GM21528 (cell line): ENCODE results near the gene BST1.

Experiments used
- ATAC-seq: cut with Tn5 transposase; IDR thresholded peaks from one replicate; pipeline ENCODE4 v1.9.1; 2021; ENCODE audit warnings: mild to moderate bottlenecking, moderate library complexity; ENCODE audit not compliant: unreplicated experiment, low FRiP score

Gene BST1

DNA sequence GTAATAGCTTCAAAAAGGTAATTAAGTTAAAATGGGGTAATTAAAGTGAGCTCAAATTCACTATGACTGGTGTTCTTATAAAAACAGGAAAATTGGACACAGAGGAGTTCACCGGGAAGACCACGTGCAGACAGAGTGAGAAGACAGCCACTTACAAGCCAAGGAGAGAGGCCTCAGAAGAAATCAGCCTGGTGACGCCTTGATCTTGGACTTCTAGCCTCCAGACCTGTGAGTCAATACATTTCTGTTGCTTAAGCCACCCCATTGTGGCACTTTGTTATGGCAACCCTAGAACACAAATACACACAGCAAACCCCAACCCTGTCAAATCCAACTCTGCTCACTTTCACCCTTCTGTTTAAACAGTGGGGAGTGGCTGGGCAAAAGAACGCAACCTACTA is 71.2 kb downstream of the BST1 start:
- no peak for ATAC-seq

DNA sequence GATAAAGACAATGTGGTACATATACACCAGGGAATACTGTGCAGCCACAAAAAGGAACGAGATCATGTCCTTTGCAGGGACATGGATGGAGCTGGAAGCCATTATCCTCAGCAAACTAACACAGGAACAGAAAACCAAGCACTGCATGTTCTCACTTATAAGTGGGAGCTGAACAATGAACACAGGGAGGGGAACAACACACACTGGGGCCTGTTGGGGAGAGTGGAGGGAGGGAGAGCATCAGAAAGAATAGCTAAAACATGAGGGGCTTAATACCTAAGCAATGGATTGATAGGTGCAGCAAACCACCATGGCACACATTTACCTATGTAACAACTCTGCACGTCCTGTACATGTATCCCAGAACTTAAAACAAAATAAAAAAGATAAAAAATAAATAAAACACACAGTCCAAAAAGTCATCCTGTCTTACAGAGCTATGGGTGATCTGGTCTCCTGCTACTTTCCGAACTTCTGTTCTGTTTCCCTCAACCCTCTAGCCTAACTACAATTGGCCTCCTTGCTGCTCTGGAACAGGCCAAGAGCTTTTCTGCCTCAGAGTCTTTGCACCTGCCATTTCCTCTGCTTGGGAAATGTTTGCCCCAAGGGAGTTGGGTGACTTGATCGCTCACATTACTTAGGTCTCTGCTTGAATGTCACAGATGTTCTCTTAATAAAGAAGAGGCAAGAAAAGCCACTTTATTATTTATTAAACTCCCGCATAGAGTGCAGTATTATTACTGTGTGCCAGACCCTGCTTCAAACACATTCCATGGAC is 74.2 kb downstream of the BST1 start:
- no peak for ATAC-seq

DNA sequence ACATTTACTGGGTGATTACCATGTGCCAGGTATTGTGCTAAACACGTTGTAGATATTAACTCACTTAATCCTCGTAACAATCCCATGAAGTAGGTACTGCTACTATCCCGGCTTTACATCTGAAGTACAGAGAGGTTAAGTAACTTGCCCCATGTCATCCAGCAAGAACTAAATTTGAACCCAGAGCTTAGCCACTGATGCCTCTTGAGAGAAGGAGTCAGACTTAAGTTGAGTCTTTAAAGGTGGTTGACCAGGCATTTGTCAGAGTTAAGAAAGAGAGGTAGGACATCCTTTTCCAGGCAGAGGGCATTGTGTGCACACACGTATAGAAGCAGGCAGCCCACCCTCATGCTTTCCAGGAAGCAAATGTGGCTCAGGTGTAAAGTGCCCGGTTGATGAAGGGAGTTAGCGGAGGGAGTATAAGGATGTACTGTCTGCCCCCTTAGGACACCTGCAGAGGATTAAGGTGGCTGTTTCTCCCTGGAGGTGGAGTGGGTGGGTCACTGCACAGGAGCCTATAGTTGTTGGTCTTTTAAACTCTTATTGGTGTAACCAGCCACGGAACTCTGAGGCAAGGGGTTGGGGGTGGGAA is 74.9 kb downstream of the BST1 start:
- ATAC-seq: no peak

DNA sequence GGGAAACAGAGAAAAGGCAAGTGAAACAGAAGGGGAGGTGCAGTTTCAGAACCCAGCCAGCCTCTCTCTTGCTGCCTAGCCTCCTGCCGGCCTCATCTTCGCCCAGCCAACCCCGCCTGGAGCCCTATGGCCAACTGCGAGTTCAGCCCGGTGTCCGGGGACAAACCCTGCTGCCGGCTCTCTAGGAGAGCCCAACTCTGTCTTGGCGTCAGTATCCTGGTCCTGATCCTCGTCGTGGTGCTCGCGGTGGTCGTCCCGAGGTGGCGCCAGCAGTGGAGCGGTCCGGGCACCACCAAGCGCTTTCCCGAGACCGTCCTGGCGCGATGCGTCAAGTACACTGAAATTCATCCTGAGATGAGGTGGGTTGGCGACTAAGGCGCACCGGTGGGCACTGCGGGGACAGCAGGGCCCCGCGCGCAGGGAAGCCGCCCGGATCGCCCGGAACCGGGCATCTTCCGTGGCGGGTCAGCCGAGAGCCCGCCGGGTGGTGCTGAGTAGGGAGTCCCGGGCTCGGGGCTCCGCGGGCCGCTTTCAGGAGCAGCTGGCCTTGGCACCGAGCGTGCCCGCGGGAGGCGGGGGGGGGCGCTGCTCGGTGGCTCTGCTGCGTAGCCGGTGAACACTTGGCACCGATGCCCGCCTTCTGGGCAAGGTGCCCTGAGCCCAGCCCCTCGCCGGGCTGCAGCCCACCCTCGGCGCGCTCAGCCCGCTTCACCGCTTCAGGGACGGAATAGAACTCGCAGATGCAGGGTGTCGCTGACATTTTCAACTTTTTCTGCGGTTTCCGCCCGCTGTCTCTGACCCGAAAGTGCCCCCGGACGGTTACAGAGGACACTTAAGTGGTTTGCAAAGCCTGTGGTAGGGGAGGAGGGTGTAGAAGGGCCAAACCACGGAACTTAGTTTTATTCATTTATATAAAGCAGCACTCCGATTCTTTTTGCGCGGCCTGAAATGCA is 75.7 kb downstream of the BST1 start, which contains the start of gene CD38:
Gene CD38 (plus strand): TSS at position 40 of the 953 bp plus-strand sequence. CDS start 87 bp downstream, at position 127.
- ATAC-seq: peak; percentile 73

DNA sequence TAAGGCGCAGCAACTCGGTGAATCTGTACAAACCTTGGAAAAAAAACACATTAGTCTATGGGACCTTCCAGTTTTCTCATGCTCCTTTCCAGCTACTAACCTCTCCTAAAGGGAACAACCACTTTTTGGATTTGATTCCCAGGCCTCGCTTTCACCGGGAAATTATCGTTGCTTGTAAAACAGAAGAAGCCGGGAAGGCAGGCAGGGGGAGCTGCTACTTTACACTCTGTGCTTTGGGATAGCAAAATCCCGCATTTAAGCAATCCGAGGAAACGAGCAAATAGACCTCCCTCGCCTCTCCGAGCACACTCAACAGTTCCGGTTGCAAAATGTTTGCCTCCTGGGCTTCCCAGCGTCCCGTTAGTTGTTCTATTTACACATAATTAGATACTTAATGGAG is 76.4 kb downstream of the BST1 start:
- ATAC-seq: no peak

DNA sequence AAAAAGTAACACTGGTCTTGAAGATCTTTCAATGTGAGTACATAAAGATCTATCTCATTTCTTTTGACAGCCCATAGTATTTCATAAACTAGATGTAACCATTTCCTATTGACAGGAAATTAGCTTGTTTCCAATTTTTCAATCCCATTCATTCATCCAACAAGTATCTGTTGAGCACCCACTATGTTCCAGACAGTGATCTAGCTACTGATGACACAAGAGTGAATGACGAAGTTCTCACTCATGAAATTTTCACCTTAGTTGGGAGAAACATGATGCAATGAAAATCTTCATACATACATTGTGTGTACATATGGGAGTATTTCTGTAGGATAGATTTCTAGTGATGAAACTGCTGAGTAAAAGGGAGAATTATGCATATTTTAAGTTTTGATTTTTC is 76.9 kb downstream of the BST1 start:
- ATAC-seq: no peak

DNA sequence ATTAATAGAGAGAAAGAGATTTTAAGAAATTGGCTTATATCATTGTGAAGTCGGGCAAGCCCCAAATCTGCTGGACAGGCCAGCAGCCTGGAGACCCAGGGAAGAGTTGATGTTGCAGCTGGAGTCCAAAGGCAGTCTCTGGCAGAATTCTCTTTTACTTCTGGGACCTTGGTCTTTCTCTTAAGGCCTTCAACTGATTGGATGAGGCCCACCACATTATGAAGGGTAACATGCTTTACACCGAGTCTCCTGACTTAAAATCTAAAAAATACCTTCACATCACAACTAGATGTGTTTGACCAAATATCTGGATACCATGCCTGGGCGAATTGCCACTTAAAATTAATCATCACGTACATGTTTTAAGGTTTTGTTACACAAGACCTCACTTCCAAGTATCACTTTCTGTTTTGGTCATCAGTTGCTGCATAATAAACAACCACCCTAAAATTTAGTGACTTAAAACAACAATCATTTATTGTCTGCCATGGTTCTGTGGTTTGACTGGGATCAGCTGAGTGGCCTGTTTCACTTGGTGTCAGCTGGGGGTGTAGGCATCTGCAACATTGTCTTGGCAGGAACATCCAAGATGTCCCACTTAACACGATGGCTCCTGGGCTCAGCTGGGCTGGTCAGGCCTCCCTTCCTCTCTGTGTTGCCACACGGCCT is 78.7 kb downstream of the BST1 start:
- ATAC-seq: peak; percentile 20
